Raji (cell line): ENCODE results near the gene OR52E6.

ENCODE experiments used
- POLR2A ChIP-seq: IDR thresholded peaks from 2 replicates; pipeline ENCODE4 v1.6.1; 2011; ENCODE audit warnings: low read depth, low read length, control low read depth; ENCODE audit not compliant: insufficient read depth

Gene OR52E6

GRCh38 chr11:5809905-5810795, 31.5 kb downstream of the OR52E6 start:
- no peak for TF ChIP-seq POLR2A

- TF ChIP-seq POLR2A = no peak
Measured at GRCh38 chr11:5809122-5809519, 32.6 kb downstream of the OR52E6 start.

GRCh38 chr11:5808500-5809121, 33.1 kb downstream of the OR52E6 start, which contains the start of gene OR52N2:
Gene OR52N2 (plus strand): TSS chr11:5808924. CDS start chr11:5820336, 11,412 bp downstream.
- no peak for TF ChIP-seq POLR2A

- TF ChIP-seq POLR2A = no peak
Measured at GRCh38 chr11:5807580-5807979, 34.1 kb downstream of the OR52E6 start.

GRCh38 chr11:5803982-5804381, 37.7 kb downstream of the OR52E6 start:
- TF ChIP-seq POLR2A = no peak

GRCh38 chr11:5796541-5796940, 45.2 kb downstream of the OR52E6 start:
- no peak for TF ChIP-seq POLR2A

- no peak for TF ChIP-seq POLR2A
Measured at GRCh38 chr11:5791165-5791564, 50.5 kb downstream of the OR52E6 start, which contains the start of gene OR52N1. Gene OR52N1 (minus strand): TSS chr11:5791265. CDS start chr11:5788816, 2,449 bp downstream.
